ENCODE data around the gene KSR1. TPM values are rescaled to one million over a fixed set of nuclear protein-coding genes. Genes with fewer than 3 reads are reported as not detected.

KSR1 gene
- total RNA-seq, 2 experiments from 2014 or later = 39.7 to 40.6 TPM

GRCh38 chr17:27550974-27551505 lies 94.8 kb downstream of the KSR1 start:
- ChIA-PET POLR2A (no interaction called here), CTCF (interaction anchor here (0.6 kb wide), 1 partner anchor 167 kb away, joined by 5 read pairs; no protein-coding TSS in a partner anchor)

GRCh38 chr17:27551701-27552248 lies 95.5 kb downstream of the KSR1 start:
- CTCF ChIA-PET = interaction anchor here (1.8 kb wide), 1 partner anchor 18 kb away, joined by 6 read pairs; no protein-coding TSS in a partner anchor
- POLR2A ChIA-PET = no interaction called here

- ChIA-PET POLR2A (no interaction called here), CTCF (interaction anchor here (1.7 to 1.8 kb wide), 2 partner anchors 17 to 48 kb away, joined by 4 to 6 read pairs; no protein-coding TSS in a partner anchor)
Observed at GRCh38 chr17:27552276-27552732, 96.1 kb downstream of the KSR1 start.

GRCh38 chr17:27553019-27553511 lies 96.8 kb downstream of the KSR1 start:
- ChIA-PET POLR2A (no interaction called here), CTCF (interaction anchor here (1.7 to 1.8 kb wide), 2 partner anchors 17 to 47 kb away, joined by 4 to 6 read pairs; no protein-coding TSS in a partner anchor)

GRCh38 chr17:27554152-27554551 lies 97.9 kb downstream of the KSR1 start:
- POLR2A ChIA-PET = no interaction called here

GRCh38 chr17:27554911-27555310 lies 98.7 kb downstream of the KSR1 start:
- ChIA-PET CTCF (interaction anchor here (0.6 kb wide), 1 partner anchor 167 kb away, joined by 4 read pairs; no protein-coding TSS in a partner anchor), POLR2A (no interaction called here)

More at GRCh38 chr17:27554152-27554551, 97.9 kb downstream of the KSR1 start:
- CTCF ChIA-PET = no interaction called here

GRCh38 chr17:27555339-27555738 lies 99.1 kb downstream of the KSR1 start:
- ChIA-PET POLR2A (no interaction called here), CTCF (no interaction called here)

- POLR2A ChIA-PET = no interaction called here
- CTCF ChIA-PET = interaction anchor here (0.7 kb wide), 1 partner anchor 183 kb away, joined by 3 read pairs; no protein-coding TSS in a partner anchor
Observed at GRCh38 chr17:27558341-27558740, 102.1 kb downstream of the KSR1 start.

- ChIA-PET POLR2A (no interaction called here), CTCF (interaction anchor here (1.3 kb wide), 1 partner anchor 103 kb away, joined by 3 read pairs; the partner anchor contains the start of gene KSR1)
Observed at GRCh38 chr17:27558842-27559505, 102.7 kb downstream of the KSR1 start.

- ChIA-PET CTCF (interaction anchor here (1.2 to 1.3 kb wide), 2 partner anchors 20 to 104 kb away, joined by 3 to 4 read pairs; partner anchors contain the start of gene KSR1), POLR2A (no interaction called here)
Observed at GRCh38 chr17:27559506-27560481, 103.5 kb downstream of the KSR1 start.

GRCh38 chr17:27560668-27561067 lies 104.4 kb downstream of the KSR1 start:
- ChIA-PET POLR2A (no interaction called here), CTCF (interaction anchor here (1.2 to 1.3 kb wide), 2 partner anchors 19 to 105 kb away, joined by 3 to 4 read pairs; partner anchors contain the start of gene KSR1)

- CTCF ChIA-PET = interaction anchor here (0.6 to 1.5 kb wide), 4 partner anchors 14 to 96 kb away, joined by 3 to 5 read pairs (median 4); no protein-coding TSS in a partner anchor
- POLR2A ChIA-PET = interaction anchor here (0.6 to 1.4 kb wide), 2 partner anchors 19 to 30 kb away, joined by 3 to 4 read pairs; no protein-coding TSS in a partner anchor
Observed at GRCh38 chr17:27562777-27563455, 106.7 kb downstream of the KSR1 start.

- ChIA-PET CTCF (interaction anchor here (0.6 to 1.5 kb wide), 4 partner anchors 14 to 90 kb away, joined by 3 to 5 read pairs (median 4); no protein-coding TSS in a partner anchor), POLR2A (interaction anchor here (0.6 to 1.4 kb wide), 2 partner anchors 19 to 29 kb away, joined by 3 to 4 read pairs; no protein-coding TSS in a partner anchor)
Observed at GRCh38 chr17:27563532-27563931, 107.3 kb downstream of the KSR1 start.

GRCh38 chr17:27564463-27564862 lies 108.2 kb downstream of the KSR1 start:
- POLR2A ChIA-PET = no interaction called here
- CTCF ChIA-PET = interaction anchor here (1.1 to 1.5 kb wide), 3 partner anchors 15 to 90 kb away, joined by 3 to 5 read pairs (median 3); no protein-coding TSS in a partner anchor

GRCh38 chr17:27565874-27566670 lies 109.8 kb downstream of the KSR1 start:
- POLR2A ChIA-PET = interaction anchor here (0.6 kb wide), 1 partner anchor 21 kb away, joined by 7 read pairs; no protein-coding TSS in a partner anchor
- CTCF ChIA-PET = interaction anchor here (0.6 to 2.3 kb wide), 7 partner anchors 14 to 327 kb away, joined by 3 to 10 read pairs (median 3); no protein-coding TSS in a partner anchor

GRCh38 chr17:27566671-27567562 lies 110.7 kb downstream of the KSR1 start:
- ChIA-PET CTCF (interaction anchor here (0.7 to 2.3 kb wide), 6 partner anchors 14 to 328 kb away, joined by 3 to 10 read pairs (median 4); no protein-coding TSS in a partner anchor), POLR2A (no interaction called here)

Data from activated CD8-positive, alpha-beta memory T cell treated with anti-CD3 and anti-CD28 coated beads for 36 hours (primary cell).